ENCODE measurements around the gene CHRM4.

CHRM4 gene

GRCh38 chr11:46338988-46339666 is 52.4 kb downstream of the CHRM4 start:
- no peak overlapping the region for H3K4me3 ChIP-seq (ENCODE audit: low read depth, low read length)
- no peak for DNase-seq (ENCODE audit: low read depth, low spot score)
- no peak for TF ChIP-seq CTCF (IDR thresholded peaks at IDR 0.05; ENCODE audit: low read depth, low read length)
- in situ Hi-C loops (cut with HindIII; ENCODE audit: low sequenced_read_pairs): no loop called here

- TF ChIP-seq CTCF (IDR thresholded peaks at IDR 0.05; ENCODE audit: low read depth, low read length): no peak
- no peak for DNase-seq (ENCODE audit: low read depth, low spot score)
- no peak overlapping the region for H3K4me3 ChIP-seq (ENCODE audit: low read depth, low read length)
- in situ Hi-C loops (cut with HindIII; ENCODE audit: low sequenced_read_pairs): no loop called here
Observed at GRCh38 chr11:46338636-46338987, 53.0 kb downstream of the CHRM4 start.

GRCh38 chr11:46337626-46338345 is 53.8 kb downstream of the CHRM4 start:
- H3K4me3 ChIP-seq (ENCODE audit: low read depth, low read length): no peak overlapping the region
- in situ Hi-C loops (cut with HindIII; ENCODE audit: low sequenced_read_pairs): no loop called here
- DNase-seq (ENCODE audit: low read depth, low spot score): no peak
- no peak for TF ChIP-seq CTCF (IDR thresholded peaks at IDR 0.05; ENCODE audit: low read depth, low read length)

GRCh38 chr11:46336563-46337180 is 54.9 kb downstream of the CHRM4 start:
- no peak for TF ChIP-seq CTCF (IDR thresholded peaks at IDR 0.05; ENCODE audit: low read depth, low read length)
- in situ Hi-C loops (cut with HindIII; ENCODE audit: low sequenced_read_pairs): no loop called here
- H3K4me3 ChIP-seq (ENCODE audit: low read depth, low read length): no peak overlapping the region
- no peak for DNase-seq (ENCODE audit: low read depth, low spot score)

- in situ Hi-C loops (cut with HindIII; ENCODE audit: low sequenced_read_pairs): no loop called here
- no peak for DNase-seq (ENCODE audit: low read depth, low spot score)
- no peak overlapping the region for H3K4me3 ChIP-seq (ENCODE audit: low read depth, low read length)
- no peak for TF ChIP-seq CTCF (IDR thresholded peaks at IDR 0.05; ENCODE audit: low read depth, low read length)
Observed at GRCh38 chr11:46335890-46336562, 55.5 kb downstream of the CHRM4 start.

GRCh38 chr11:46335271-46335670 is 56.3 kb downstream of the CHRM4 start:
- in situ Hi-C loops (cut with HindIII; ENCODE audit: low sequenced_read_pairs): no loop called here
- no peak for TF ChIP-seq CTCF (IDR thresholded peaks at IDR 0.05; ENCODE audit: low read depth, low read length)
- H3K4me3 ChIP-seq (ENCODE audit: low read depth, low read length): no peak overlapping the region
- DNase-seq (ENCODE audit: low read depth, low spot score): no peak

Data from astrocyte of the spinal cord (primary cell).